ENCODE measurements around the gene CALR3.
A peak's percentile ranks its signal among the peaks of the same experiment; 100 is the strongest.
"Not testable (repeated sequence)": the region's sequence is repeated elsewhere in the genome, so short reads cannot be mapped to it uniquely, and the experiment has no call there.

CALR3 gene

GRCh38 chr19:16455489-16455888 is 40.5 kb downstream of the CALR3 start:
- no peak for DNase-seq

- DNase-seq: no peak
Measured at GRCh38 chr19:16454351-16454918, 41.5 kb downstream of the CALR3 start.

GRCh38 chr19:16452325-16452724 is 43.6 kb downstream of the CALR3 start:
- DNase-seq: no peak

GRCh38 chr19:16449330-16449961 is 46.5 kb downstream of the CALR3 start:
- peak in 1 of 2 experiments; percentile 30 for DNase-seq

- not testable (repeated sequence) for DNase-seq
Measured at GRCh38 chr19:16448872-16449271, 47.1 kb downstream of the CALR3 start.

GRCh38 chr19:16446724-16447368 is 49.1 kb downstream of the CALR3 start:
- DNase-seq: no peak

- DNase-seq: no peak
Measured at GRCh38 chr19:16446108-16446723, 49.8 kb downstream of the CALR3 start.

- peak in 1 of 2 experiments; percentile 13 for DNase-seq
Measured at GRCh38 chr19:16445238-16446107, 50.5 kb downstream of the CALR3 start.

GRCh38 chr19:16444269-16444600 is 51.7 kb downstream of the CALR3 start:
- no peak for DNase-seq

GRCh38 chr19:16442386-16443276 is 53.3 kb downstream of the CALR3 start:
- no peak for DNase-seq

GRCh38 chr19:16441661-16442162 is 54.3 kb downstream of the CALR3 start:
- peak in 1 of 2 experiments; percentile 6 for DNase-seq

- no peak for DNase-seq
Measured at GRCh38 chr19:16436780-16437332, 59.1 kb downstream of the CALR3 start.

- no peak for DNase-seq
Measured at GRCh38 chr19:16435999-16436650, 59.8 kb downstream of the CALR3 start.

GRCh38 chr19:16435238-16435917 is 60.6 kb downstream of the CALR3 start:
- peak; percentile 21 to 29 for DNase-seq

- no peak for DNase-seq
Measured at GRCh38 chr19:16433986-16434385, 62.0 kb downstream of the CALR3 start.

- no peak for DNase-seq
Measured at GRCh38 chr19:16429759-16430091, 66.2 kb downstream of the CALR3 start.

GRCh38 chr19:16429066-16429758 is 66.8 kb downstream of the CALR3 start:
- no peak for DNase-seq
